Mammary epithelial cell (primary cell): Measurements from ENCODE around the gene IL6.

Experiments
- CTCF ChIP-seq, 2 donors: IDR thresholded peaks in 1 of 2; conservative IDR thresholded peaks in 1 of 2; 2 replicates each; pipeline ENCODE4 v1.5.1; 2011 to 2012; ENCODE audit warnings: inconsistent platforms in 2 of 2, low read length in 2 of 2, mild to moderate bottlenecking in 2 of 2, control low read depth in 1 of 2, low read depth in 1 of 2; ENCODE audit not compliant: insufficient read depth in 1 of 2; ENCODE audit errors: extremely low read depth in 1 of 2
- EZH2 ChIP-seq: IDR thresholded peaks from 2 replicates; pipeline ENCODE4 v1.6.1; 2012; ENCODE audit warnings: low read length, inconsistent platforms, borderline replicate concordance

DNA sequence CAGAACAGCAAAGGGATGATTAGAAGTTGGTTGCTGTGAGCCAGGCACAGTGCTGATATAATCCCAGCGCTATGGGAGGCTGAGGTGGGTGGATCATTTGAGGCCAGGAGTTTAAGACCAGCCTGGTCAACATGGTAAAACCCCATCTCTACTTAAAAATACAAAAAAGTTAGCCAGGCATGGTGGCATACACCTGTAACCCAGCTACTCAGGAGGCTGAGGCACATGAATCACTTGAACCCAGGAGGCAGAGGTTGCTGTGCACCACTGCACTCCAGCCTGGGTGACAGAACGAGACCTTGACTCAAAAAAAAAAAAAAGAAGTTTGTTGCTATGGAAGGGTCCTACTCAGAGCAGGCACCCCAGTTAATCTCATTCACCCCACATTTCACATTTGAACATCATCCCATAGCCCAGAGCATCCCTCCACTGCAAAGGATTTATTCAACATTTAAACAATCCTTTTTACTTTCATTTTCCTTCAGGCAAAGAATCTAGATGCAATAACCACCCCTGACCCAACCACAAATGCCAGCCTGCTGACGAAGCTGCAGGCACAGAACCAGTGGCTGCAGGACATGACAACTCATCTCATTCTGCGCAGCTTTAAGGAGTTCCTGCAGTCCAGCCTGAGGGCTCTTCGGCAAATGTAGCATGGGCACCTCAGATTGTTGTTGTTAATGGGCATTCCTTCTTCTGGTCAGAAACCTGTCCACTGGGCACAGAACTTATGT, 4.1 kb downstream of the IL6 start:
- TF ChIP-seq EZH2 (no peak), CTCF (conservative IDR thresholded peaks at IDR 0.05 in 1 of 2, IDR thresholded peaks at IDR 0.05 in 1 of 2; ENCODE audit: extremely low read depth in 1 of 2, insufficient read depth in 1 of 2, low read depth in 1 of 2, low read length in 2 of 2) (no peak)
